ENCODE data around the gene MYO7A.

Gene MYO7A

GRCh38 chr11:77204754-77205466, 76.9 kb downstream of the MYO7A start:
- H3K4me2 ChIP-seq (ENCODE audit: low read length): no peak overlapping the region
- no peak overlapping the region for H3K9ac ChIP-seq
- no peaks in the 10 kb centered on the region for H3K4me1 ChIP-seq
- H2AFZ ChIP-seq: no peak overlapping the region
- H3K27ac ChIP-seq: no peak overlapping the region
- no peaks in the 10 kb centered on the region for H3K9me3 ChIP-seq (ENCODE audit: control insufficient read depth, low read length)
- no peaks in the 10 kb centered on the region for H3K79me2 ChIP-seq
- H3K36me3 ChIP-seq (ENCODE audit: control insufficient read depth, insufficient read depth, low read length): no peaks in the 10 kb centered on the region
- no peaks in the 10 kb centered on the region for H3K27me3 ChIP-seq (ENCODE audit: control insufficient read depth, insufficient read depth, low read length)
- no peak for TF ChIP-seq CTCF (IDR thresholded peaks at IDR 0.05)
- no peak overlapping the region for H3K4me3 ChIP-seq (ENCODE audit: low read depth, low read length)

GRCh38 chr11:77205467-77206263, 77.6 kb downstream of the MYO7A start:
- H3K79me2 ChIP-seq: no peaks in the 10 kb centered on the region
- H3K4me1 ChIP-seq: no peaks in the 10 kb centered on the region
- H3K27me3 ChIP-seq (ENCODE audit: control insufficient read depth, insufficient read depth, low read length): no peaks in the 10 kb centered on the region
- H3K9ac ChIP-seq: no peak overlapping the region
- H3K9me3 ChIP-seq (ENCODE audit: control insufficient read depth, low read length): no peaks in the 10 kb centered on the region
- no peaks in the 10 kb centered on the region for H3K36me3 ChIP-seq (ENCODE audit: control insufficient read depth, insufficient read depth, low read length)
- no peak for TF ChIP-seq CTCF (IDR thresholded peaks at IDR 0.05)
- no peak overlapping the region for H3K27ac ChIP-seq
- H3K4me2 ChIP-seq (ENCODE audit: low read length): no peak overlapping the region
- H3K4me3 ChIP-seq (ENCODE audit: low read depth, low read length): no peak overlapping the region
- no peak overlapping the region for H2AFZ ChIP-seq

- H2AFZ ChIP-seq: no peak overlapping the region
- H3K4me3 ChIP-seq (ENCODE audit: low read depth, low read length): no peak overlapping the region
- H3K9ac ChIP-seq: no peak overlapping the region
- no peaks in the 10 kb centered on the region for H3K79me2 ChIP-seq
- H3K9me3 ChIP-seq (ENCODE audit: control insufficient read depth, low read length): no peaks in the 10 kb centered on the region
- no peaks in the 10 kb centered on the region for H3K27me3 ChIP-seq (ENCODE audit: control insufficient read depth, insufficient read depth, low read length)
- H3K4me2 ChIP-seq (ENCODE audit: low read length): no peak overlapping the region
- H3K4me1 ChIP-seq: no peaks in the 10 kb centered on the region
- no peak overlapping the region for H3K27ac ChIP-seq
- TF ChIP-seq CTCF (IDR thresholded peaks at IDR 0.05): no peak
- H3K36me3 ChIP-seq (ENCODE audit: control insufficient read depth, insufficient read depth, low read length): no peaks in the 10 kb centered on the region
These were observed 78.4 kb downstream of the MYO7A start for GRCh38 chr11:77206264-77207018.

- Histone ChIP-seq H3K9me3 (ENCODE audit: control insufficient read depth, low read length) (no peaks in the 10 kb centered on the region), H2AFZ (no peak overlapping the region), H3K36me3 (ENCODE audit: control insufficient read depth, insufficient read depth, low read length) (no peaks in the 10 kb centered on the region), H3K4me2 (ENCODE audit: low read length) (no peak overlapping the region), H3K27ac (no peak overlapping the region), H3K4me3 (ENCODE audit: low read depth, low read length) (no peak overlapping the region), H3K79me2 (no peaks in the 10 kb centered on the region), H3K9ac (no peak overlapping the region), H3K4me1 (no peaks in the 10 kb centered on the region), H3K27me3 (ENCODE audit: control insufficient read depth, insufficient read depth, low read length) (no peaks in the 10 kb centered on the region)
- no peak for TF ChIP-seq CTCF (IDR thresholded peaks at IDR 0.05)
These were observed 79.0 kb downstream of the MYO7A start for GRCh38 chr11:77207019-77207485.

Measured in parathyroid adenoma (tissue), 2 donors.